Astrocyte of the cerebellum (primary cell): ENCODE data around the gene CFAP61.

Experiments used
- DNase-seq: peaks from one replicate; pipeline ENCODE4 v3.0.0-alpha.2; 2011; ENCODE audit warnings: low read depth
- H3K4me3 ChIP-seq: 2 replicates; pipeline ENCODE4 v1.5.1; 2011; ENCODE audit warnings: mild to moderate bottlenecking, low read depth, low read length, moderate library complexity
- in situ Hi-C: cut with HindIII; loops from 2 replicates; pipeline ENCODE4 v1.10.0; 2017; ENCODE audit warnings: low sequenced_read_pairs
- TF ChIP-seq, protein P1 (sequence below): IDR thresholded peaks from 2 replicates; pipeline ENCODE4 v1.5.1; 2012; ENCODE audit warnings: low read length, low read depth, moderate library complexity, mild to moderate bottlenecking; ENCODE audit errors: missing control alignments

CFAP61 gene

DNA sequence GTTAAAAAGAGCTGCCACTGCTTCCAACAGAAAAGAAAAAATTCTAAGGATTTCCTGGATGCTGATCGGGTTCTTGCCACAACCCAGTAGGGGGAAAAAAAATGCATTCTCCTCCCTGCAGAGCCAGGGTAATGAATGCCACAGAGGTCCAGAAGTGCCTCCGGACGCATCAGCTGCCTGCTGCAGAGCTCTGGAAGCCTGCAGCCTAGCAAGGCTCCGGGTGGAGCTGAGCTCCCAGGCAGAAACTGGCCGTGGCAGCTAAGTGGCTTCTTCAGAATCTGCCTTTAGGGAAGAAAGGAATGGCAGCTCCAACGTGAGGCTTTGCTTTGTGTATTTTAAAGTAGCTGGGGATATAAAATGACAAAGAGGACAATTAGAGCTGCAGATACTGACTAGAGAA, 155.0 kb downstream of the CFAP61 start:
- no peak for DNase-seq
- TF ChIP-seq, protein P1, sequence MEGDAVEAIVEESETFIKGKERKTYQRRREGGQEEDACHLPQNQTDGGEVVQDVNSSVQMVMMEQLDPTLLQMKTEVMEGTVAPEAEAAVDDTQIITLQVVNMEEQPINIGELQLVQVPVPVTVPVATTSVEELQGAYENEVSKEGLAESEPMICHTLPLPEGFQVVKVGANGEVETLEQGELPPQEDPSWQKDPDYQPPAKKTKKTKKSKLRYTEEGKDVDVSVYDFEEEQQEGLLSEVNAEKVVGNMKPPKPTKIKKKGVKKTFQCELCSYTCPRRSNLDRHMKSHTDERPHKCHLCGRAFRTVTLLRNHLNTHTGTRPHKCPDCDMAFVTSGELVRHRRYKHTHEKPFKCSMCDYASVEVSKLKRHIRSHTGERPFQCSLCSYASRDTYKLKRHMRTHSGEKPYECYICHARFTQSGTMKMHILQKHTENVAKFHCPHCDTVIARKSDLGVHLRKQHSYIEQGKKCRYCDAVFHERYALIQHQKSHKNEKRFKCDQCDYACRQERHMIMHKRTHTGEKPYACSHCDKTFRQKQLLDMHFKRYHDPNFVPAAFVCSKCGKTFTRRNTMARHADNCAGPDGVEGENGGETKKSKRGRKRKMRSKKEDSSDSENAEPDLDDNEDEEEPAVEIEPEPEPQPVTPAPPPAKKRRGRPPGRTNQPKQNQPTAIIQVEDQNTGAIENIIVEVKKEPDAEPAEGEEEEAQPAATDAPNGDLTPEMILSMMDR, result no peak
- in situ Hi-C loops, result no loop called here
- no peak overlapping the region for H3K4me3 ChIP-seq

DNA sequence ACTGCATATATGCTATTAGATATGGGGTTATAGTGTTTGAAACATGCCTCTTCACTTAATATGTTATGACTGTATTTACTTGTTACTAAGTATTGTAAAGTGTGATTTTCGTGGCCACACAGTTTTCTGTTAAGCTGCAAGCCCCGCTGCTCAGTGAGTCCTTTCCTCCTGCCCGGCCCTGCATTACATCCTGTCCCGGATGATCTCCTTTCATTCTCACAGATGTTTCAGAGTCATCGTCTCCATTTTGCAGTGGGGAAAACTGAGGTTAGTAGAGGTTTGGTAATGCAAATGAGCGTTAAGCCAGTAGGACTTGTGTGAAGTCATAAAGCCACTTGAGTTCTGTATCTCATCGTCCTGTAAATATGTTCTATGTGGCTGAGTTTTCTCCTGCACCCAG, 155.5 kb downstream of the CFAP61 start:
- no peak for DNase-seq
- no peak overlapping the region for H3K4me3 ChIP-seq
- TF ChIP-seq, protein P1, result no peak
- in situ Hi-C loops, result no loop called here

DNA sequence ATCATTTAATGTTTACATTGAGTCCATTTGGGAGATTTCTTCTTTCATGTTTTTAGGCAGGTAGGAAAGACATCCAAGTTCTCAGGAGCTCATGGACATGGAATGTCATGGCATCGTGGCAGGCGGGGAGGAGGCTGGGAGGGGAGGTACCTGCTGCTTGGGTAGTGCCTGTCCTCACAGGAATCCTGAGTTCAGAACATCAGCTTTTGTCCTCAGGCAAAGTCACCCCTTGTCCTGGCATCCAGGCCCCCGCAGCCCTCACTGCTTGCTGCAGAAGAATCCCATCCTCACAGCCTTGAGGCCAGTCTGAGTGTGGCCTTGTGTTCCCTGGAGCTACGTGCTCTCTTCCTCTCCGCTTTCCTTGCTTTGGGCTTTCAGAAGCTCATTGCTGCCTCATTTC, 157.4 kb downstream of the CFAP61 start:
- no peak overlapping the region for H3K4me3 ChIP-seq
- TF ChIP-seq, protein P1, result no peak
- DNase-seq, result no peak
- in situ Hi-C loops, result no loop called here

DNA sequence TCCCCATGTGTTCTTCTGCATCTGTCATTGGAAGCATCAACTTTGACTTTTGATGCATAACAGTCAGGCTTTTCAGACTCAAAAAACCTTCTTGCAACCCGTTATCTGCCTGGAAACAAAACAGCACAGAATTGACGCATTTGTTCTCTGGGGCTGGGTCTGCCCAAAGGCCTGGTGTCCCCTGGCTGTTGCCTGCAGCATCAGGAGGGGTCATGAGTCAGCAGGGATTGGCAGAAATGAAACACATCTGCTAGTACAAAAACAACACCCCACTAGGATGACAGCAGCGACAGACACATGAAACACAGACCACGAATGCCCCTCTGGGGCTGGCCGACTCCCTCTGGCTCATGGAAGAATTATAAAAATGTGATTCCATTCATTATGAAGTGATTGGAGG, 158.0 kb downstream of the CFAP61 start:
- in situ Hi-C loops, result no loop called here
- TF ChIP-seq, protein P1, result no peak

DNA sequence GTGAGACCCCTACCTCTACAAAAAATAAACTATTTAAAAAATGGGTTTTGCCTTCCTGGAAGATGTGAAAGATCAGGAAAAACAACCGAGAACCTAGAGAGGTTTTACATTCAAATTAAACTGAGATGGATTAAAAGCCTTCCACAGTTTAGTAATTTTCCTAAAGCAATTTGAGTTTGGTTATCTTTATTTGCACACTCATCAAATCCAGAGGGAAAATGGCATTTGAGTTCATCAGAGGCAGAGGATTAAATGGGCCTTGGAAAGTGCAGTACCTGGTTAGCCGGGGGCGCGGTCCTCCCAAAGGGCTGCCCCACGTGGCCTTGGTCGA, 158.6 kb downstream of the CFAP61 start:
- no peak overlapping the region for H3K4me3 ChIP-seq
- in situ Hi-C loops, result no loop called here
- DNase-seq, result no peak
- TF ChIP-seq, protein P1, result no peak

More for the DNA sequence above, 158.0 kb downstream of the CFAP61 start:
- no peak overlapping the region for H3K4me3 ChIP-seq
- no peak for DNase-seq

DNA sequence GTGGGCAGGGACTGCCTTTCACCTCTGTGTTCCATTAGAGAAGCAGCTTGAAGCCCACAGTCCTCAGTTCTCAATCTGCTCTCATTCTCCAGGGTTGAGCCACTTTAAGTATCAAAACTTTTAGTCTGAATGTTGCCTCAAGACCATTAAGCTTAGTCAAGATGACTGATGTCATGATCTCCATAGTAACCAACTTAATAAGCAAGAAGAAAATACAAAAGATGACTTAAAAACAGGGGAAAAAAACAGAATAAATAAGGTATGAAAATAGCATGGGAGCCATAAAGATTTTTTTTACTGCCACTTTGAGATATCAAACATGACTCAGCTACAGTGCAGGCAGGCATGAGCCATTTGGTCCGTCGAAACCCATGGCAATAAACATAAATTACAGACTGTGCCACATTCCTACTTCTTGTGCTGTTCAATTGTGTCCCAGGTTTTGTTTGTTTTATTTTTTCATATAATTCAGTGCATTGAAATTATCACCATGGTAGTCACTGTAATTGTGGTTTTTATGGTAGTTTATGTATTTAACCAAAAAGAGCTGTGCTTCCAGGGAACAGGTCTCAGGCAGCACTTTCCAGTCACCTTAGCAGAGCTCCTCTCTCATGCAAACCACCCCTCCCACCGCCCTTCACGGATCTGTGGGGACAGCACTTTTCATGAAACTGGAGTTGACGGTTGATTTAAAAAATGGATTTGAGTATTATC, 159.1 kb downstream of the CFAP61 start:
- H3K4me3 ChIP-seq, result no peak overlapping the region
- TF ChIP-seq, protein P1, result no peak
- DNase-seq, result no peak
- in situ Hi-C loops, result no loop called here
